Amygdala (tissue), 56 donors: ENCODE data around the gene ETS1.

Source experiments
- DNase-seq, 56 donors: peaks; one replicate each; lab custom pipeline; 2025; lab: John Stamatoyannopoulos, UW

ETS1 gene

GRCh38 chr11:128587415-128587814 is at the start of gene ETS1:
TSS of gene ETS1 (minus strand) at chr11:128587558. CDS start at chr11:128573130, 14,428 bp downstream.
- DNase-seq: no peak

GRCh38 chr11:128634395-128634794 is 47.0 kb upstream of the ETS1 start:
- DNase-seq: no peak

GRCh38 chr11:128633384-128633965 is 46.1 kb upstream of the ETS1 start:
- no peak for DNase-seq

GRCh38 chr11:128632141-128632791 is 44.9 kb upstream of the ETS1 start:
- peak in 1 of 56 donors; percentile 7 for DNase-seq

GRCh38 chr11:128630367-128631230 is 43.2 kb upstream of the ETS1 start:
- DNase-seq: peak in 48 of 56 donors; percentile 15 to 83 (median 52)

GRCh38 chr11:128629516-128630106 is 42.3 kb upstream of the ETS1 start:
- no peak for DNase-seq

- no peak for DNase-seq
Observed at GRCh38 chr11:128628686-128629085, 41.3 kb upstream of the ETS1 start.

- no peak for DNase-seq
Observed at GRCh38 chr11:128628325-128628673, 40.9 kb upstream of the ETS1 start.

GRCh38 chr11:128627666-128628324 is 40.4 kb upstream of the ETS1 start:
- no peak for DNase-seq

GRCh38 chr11:128626913-128627665 is 39.7 kb upstream of the ETS1 start:
- no peak for DNase-seq

- DNase-seq: no peak
Observed at GRCh38 chr11:128625746-128626145, 38.4 kb upstream of the ETS1 start.

- no peak for DNase-seq
Observed at GRCh38 chr11:128625326-128625725, 38.0 kb upstream of the ETS1 start.

- no peak for DNase-seq
Observed at GRCh38 chr11:128624269-128625175, 37.2 kb upstream of the ETS1 start.

- DNase-seq: no peak
Observed at GRCh38 chr11:128623091-128623490, 35.7 kb upstream of the ETS1 start.

GRCh38 chr11:128621601-128622501 is 34.5 kb upstream of the ETS1 start:
- no peak for DNase-seq

- DNase-seq: no peak
Observed at GRCh38 chr11:128620309-128621100, 33.1 kb upstream of the ETS1 start.
